Neural progenitor cell (in vitro differentiated cells): ENCODE results near the gene VTI1A. TPM values are rescaled to one million over a fixed set of nuclear protein-coding genes. Genes with fewer than 3 reads are reported as not detected.

Source experiments
- DNase-seq: peaks from one replicate; pipeline ENCODE4 v3.0.0-alpha.2; 2016; ENCODE audit warnings: low spot score
- H2AFZ ChIP-seq: fragments of 200-600 bp; sonication (generic); replicated peaks from 2 replicates; pipeline ENCODE4 v1.6.1; 2016; ENCODE audit warnings: antibody characterized with exemption
- H3F3A ChIP-seq: fragments of 200-600 bp; sonication (generic); 2 replicates; pipeline ENCODE4 v1.6.1; 2016; ENCODE audit warnings: antibody characterized with exemption, low read depth
- H3K27ac ChIP-seq: fragments of 200-600 bp; sonication (generic); 2 replicates; pipeline ENCODE4 v1.5.1; 2016; ENCODE audit warnings: mild to moderate bottlenecking
- H3K27me3 ChIP-seq: fragments of 200-600 bp; sonication (generic); 2 replicates; pipeline ENCODE4 v1.6.1; 2016; ENCODE audit warnings: mild to moderate bottlenecking, moderate library complexity
- H3K36me3 ChIP-seq: fragments of 200-600 bp; sonication (generic); 2 replicates; pipeline ENCODE4 v1.5.1; 2016
- H3K4me1 ChIP-seq: fragments of 200-600 bp; sonication (generic); 2 replicates; pipeline ENCODE4 v1.6.1; 2016; ENCODE audit warnings: mixed run types
- H3K4me2 ChIP-seq: fragments of 200-600 bp; sonication (generic); 2 replicates; pipeline ENCODE4 v1.6.1; 2016
- H3K4me3 ChIP-seq: fragments of 200-600 bp; sonication (generic); 2 replicates; pipeline ENCODE4 v1.5.1; 2016
- H3K79me2 ChIP-seq: fragments of 200-600 bp; sonication (generic); 2 replicates; pipeline ENCODE4 v1.6.1; 2016; ENCODE audit warnings: low read depth
- H3K9ac ChIP-seq: fragments of 200-600 bp; sonication (generic); 2 replicates; pipeline ENCODE4 v1.6.1; 2016
- H3K9me3 ChIP-seq: fragments of 200-600 bp; sonication (generic); 2 replicates; pipeline ENCODE4 v1.5.1; 2016; ENCODE audit warnings: low read depth
- H4K20me1 ChIP-seq: fragments of 200-600 bp; sonication (generic); 2 replicates; pipeline ENCODE4 v1.6.1; 2016; ENCODE audit warnings: low read depth
- H3K27ac Mint-ChIP-seq: 3 replicates; pipeline ENCODE4 v1.8.0; 2021; ENCODE audit warnings: mixed read lengths
- H3K27me3 Mint-ChIP-seq: 2 replicates; pipeline ENCODE4 v1.8.0; 2022; ENCODE audit warnings: low read depth, mild to moderate bottlenecking, inconsistent platforms, moderate library complexity, mixed read lengths; ENCODE audit not compliant: insufficient read depth
- H3K36me3 Mint-ChIP-seq: 3 replicates; pipeline ENCODE4 v1.8.0; 2021; ENCODE audit warnings: mixed read lengths
- H3K4me1 Mint-ChIP-seq: 3 replicates; pipeline ENCODE4 v1.8.0; 2021; ENCODE audit warnings: mixed read lengths
- H3K4me3 Mint-ChIP-seq: 3 replicates; pipeline ENCODE4 v1.8.0; 2021; ENCODE audit warnings: mild to moderate bottlenecking, moderate library complexity, mixed read lengths
- H3K9me3 Mint-ChIP-seq: 3 replicates; pipeline ENCODE4 v1.8.0; 2020; ENCODE audit warnings: mixed read lengths
- EZH2 ChIP-seq: fragments of 200-600 bp; sonication (generic); IDR thresholded peaks from 2 replicates; pipeline ENCODE4 v1.6.1; 2017; ENCODE audit warnings: antibody characterized with exemption, mild to moderate bottlenecking, moderate library complexity
- EZH2phosphoT487 ChIP-seq: fragments of 200-600 bp; sonication (generic); IDR thresholded peaks from 2 replicates; pipeline ENCODE4 v1.6.1; 2017; ENCODE audit warnings: antibody characterized with exemption
- total RNA-seq: library from RNA; depleted of rRNA; stranded (reverse); fragments of >200 nt; gene quantifications from 2 replicates; pipeline ENCODE4 v1.2.3, GENCODE V29; 2015; ENCODE audit warnings: low replicate concordance
- TF ChIP-seq, protein P1 (sequence below): fragments of 200-600 bp; sonication (generic); IDR thresholded peaks from 2 replicates; pipeline ENCODE4 v1.5.1; 2017; ENCODE audit warnings: antibody characterized with exemption, mild to moderate bottlenecking

The VTI1A gene
- total RNA-seq, 1 donor from 2014 or later = 28.8 TPM

DNA sequence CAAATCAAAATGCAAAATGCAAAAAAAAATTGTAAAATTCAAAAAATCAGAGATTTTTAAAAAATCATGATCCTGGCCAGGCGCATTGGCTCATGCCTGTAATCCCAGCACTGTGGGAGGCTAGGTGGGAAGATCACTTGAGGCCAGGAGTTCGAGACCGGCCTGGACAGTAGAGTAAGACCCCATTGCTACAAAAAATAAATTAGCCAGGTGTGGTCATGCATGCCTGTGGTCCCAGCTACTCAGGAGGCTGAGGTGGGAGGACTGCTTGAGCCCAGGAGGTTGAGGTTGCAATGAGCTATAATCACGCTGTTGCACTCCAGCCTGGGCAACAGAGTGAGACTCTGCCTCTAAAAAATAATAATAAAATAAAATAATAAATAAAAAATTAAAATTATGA, 347.2 kb downstream of the VTI1A start:
- peaks cover 21% of the 10 kb centered on the region for H4K20me1 ChIP-seq
- Mint-ChIP-seq H3K27me3 (peaks cover 3% of the 10 kb centered on the region), H3K36me3 (no peaks in the 10 kb centered on the region), H3K4me1 (peaks cover 50% of the 10 kb centered on the region), H3K4me3 (no peak overlapping the region), H3K27ac (no peak overlapping the region), H3K9me3 (peaks cover 10% of the 10 kb centered on the region)
- no peaks in the 10 kb centered on the region for H3K9me3 ChIP-seq
- H3K4me1 ChIP-seq = peaks cover 36% of the 10 kb centered on the region
- peaks cover 17% of the 10 kb centered on the region for H3F3A ChIP-seq
- no peak overlapping the region for H2AFZ ChIP-seq
- H3K79me2 ChIP-seq = no peaks in the 10 kb centered on the region
- TF ChIP-seq EZH2 = no peak
- no peak for TF ChIP-seq EZH2phosphoT487
- TF ChIP-seq, protein P1, sequence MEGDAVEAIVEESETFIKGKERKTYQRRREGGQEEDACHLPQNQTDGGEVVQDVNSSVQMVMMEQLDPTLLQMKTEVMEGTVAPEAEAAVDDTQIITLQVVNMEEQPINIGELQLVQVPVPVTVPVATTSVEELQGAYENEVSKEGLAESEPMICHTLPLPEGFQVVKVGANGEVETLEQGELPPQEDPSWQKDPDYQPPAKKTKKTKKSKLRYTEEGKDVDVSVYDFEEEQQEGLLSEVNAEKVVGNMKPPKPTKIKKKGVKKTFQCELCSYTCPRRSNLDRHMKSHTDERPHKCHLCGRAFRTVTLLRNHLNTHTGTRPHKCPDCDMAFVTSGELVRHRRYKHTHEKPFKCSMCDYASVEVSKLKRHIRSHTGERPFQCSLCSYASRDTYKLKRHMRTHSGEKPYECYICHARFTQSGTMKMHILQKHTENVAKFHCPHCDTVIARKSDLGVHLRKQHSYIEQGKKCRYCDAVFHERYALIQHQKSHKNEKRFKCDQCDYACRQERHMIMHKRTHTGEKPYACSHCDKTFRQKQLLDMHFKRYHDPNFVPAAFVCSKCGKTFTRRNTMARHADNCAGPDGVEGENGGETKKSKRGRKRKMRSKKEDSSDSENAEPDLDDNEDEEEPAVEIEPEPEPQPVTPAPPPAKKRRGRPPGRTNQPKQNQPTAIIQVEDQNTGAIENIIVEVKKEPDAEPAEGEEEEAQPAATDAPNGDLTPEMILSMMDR = no peak
- no peak overlapping the region for H3K9ac ChIP-seq
- H3K36me3 ChIP-seq = no peaks in the 10 kb centered on the region
- no peaks in the 10 kb centered on the region for H3K27me3 ChIP-seq
- no peak overlapping the region for H3K27ac ChIP-seq
- no peak overlapping the region for H3K4me3 ChIP-seq
- no peak for DNase-seq
- no peak overlapping the region for H3K4me2 ChIP-seq

DNA sequence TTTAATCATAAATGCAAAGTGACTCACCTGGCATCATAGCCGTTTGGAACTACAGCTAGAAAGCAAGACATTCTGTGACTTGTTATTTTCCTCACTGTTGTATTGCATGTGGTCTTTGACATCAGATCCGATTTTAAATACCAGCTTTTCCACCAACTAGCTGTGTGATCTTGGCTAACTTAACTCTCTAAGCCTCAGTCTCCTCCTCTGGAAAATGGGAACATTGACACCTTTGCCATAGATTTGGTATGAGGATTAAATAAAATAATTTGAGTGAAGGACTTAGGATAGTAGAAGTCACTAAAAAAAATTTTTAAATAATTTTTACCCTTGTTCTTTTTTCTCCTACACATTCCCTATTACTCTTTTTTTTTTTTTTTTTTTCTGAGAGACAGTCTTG, 348.1 kb downstream of the VTI1A start:
- Histone ChIP-seq H4K20me1 (peaks cover 21% of the 10 kb centered on the region), H3K4me3 (no peak overlapping the region), H3K27me3 (no peaks in the 10 kb centered on the region), H2AFZ (no peak overlapping the region), H3K9ac (no peak overlapping the region), H3K27ac (no peak overlapping the region), H3K79me2 (no peaks in the 10 kb centered on the region), H3K4me1 (peaks cover 36% of the 10 kb centered on the region), H3K36me3 (no peaks in the 10 kb centered on the region), H3K4me2 (no peak overlapping the region), H3F3A (peaks cover 17% of the 10 kb centered on the region), H3K9me3 (no peaks in the 10 kb centered on the region)
- no peak overlapping the region for H3K4me3 Mint-ChIP-seq
- H3K36me3 Mint-ChIP-seq = no peaks in the 10 kb centered on the region
- TF ChIP-seq EZH2phosphoT487 (no peak), EZH2 (no peak)
- TF ChIP-seq, protein P1 = no peak
- peaks cover 51% of the 10 kb centered on the region for H3K4me1 Mint-ChIP-seq
- H3K27ac Mint-ChIP-seq = no peak overlapping the region
- DNase-seq = no peak
- peaks cover 6% of the 10 kb centered on the region for H3K9me3 Mint-ChIP-seq
- H3K27me3 Mint-ChIP-seq = peaks cover 3% of the 10 kb centered on the region

DNA sequence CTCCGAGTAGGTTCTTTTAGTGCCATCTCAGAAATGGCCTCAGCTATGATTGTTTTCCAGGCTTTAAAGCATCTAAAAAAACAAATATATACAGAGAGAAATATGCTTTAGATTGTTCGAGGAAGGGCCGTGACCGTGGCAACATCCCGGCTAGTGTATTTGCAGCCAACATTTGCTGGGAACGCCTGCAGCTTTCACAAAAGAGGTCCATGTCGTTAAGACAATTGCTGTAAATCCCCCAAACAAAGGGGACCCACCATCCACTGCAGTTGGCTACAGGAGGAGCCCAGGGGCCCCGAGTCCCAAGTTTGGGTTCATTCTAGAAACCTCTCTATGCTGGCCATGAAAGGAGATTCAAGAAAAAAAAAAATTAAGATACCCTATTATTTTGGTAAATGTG, 350.2 kb downstream of the VTI1A start:
- H3K27ac ChIP-seq = no peak overlapping the region
- H3K9me3 ChIP-seq = no peaks in the 10 kb centered on the region
- no peak overlapping the region for H3K9ac ChIP-seq
- no peaks in the 10 kb centered on the region for H3K79me2 ChIP-seq
- peaks cover 21% of the 10 kb centered on the region for H4K20me1 ChIP-seq
- no peaks in the 10 kb centered on the region for H3K36me3 ChIP-seq
- Mint-ChIP-seq H3K27me3 (no peaks in the 10 kb centered on the region), H3K4me3 (no peak overlapping the region), H3K9me3 (no peaks in the 10 kb centered on the region), H3K4me1 (peaks cover 48% of the 10 kb centered on the region), H3K36me3 (no peaks in the 10 kb centered on the region), H3K27ac (peak overlapping the region; percentile 72)
- TF ChIP-seq EZH2 (no peak), EZH2phosphoT487 (no peak)
- TF ChIP-seq, protein P1 = no peak
- H3K4me2 ChIP-seq = peak overlapping the region; percentile 47
- H3F3A ChIP-seq = peaks cover 17% of the 10 kb centered on the region
- DNase-seq = peak; percentile 69
- no peak overlapping the region for H3K4me3 ChIP-seq
- no peaks in the 10 kb centered on the region for H3K27me3 ChIP-seq
- H3K4me1 ChIP-seq = peaks cover 36% of the 10 kb centered on the region
- H2AFZ ChIP-seq = no peak overlapping the region
